GM19438 (cell line): ENCODE measurements around the gene CCDC88C.
"Not testable (repeated sequence)": the region's sequence is repeated elsewhere in the genome, so short reads cannot be mapped to it uniquely, and the experiment has no call there.

Experiments
- ATAC-seq: cut with Tn5 transposase; IDR thresholded peaks from one replicate; pipeline ENCODE4 v1.9.1; 2021; ENCODE audit warnings: low read depth; ENCODE audit not compliant: unreplicated experiment

The CCDC88C gene

GRCh38 chr14:91417983-91418386 lies 365 bp upstream of the CCDC88C start:
- peak; percentile 15 for ATAC-seq

GRCh38 chr14:91416744-91417119 lies 888 bp downstream of the CCDC88C start:
- no peak for ATAC-seq

GRCh38 chr14:91415794-91416743 lies 1.6 kb downstream of the CCDC88C start:
- ATAC-seq, result peak; percentile 50

GRCh38 chr14:91414475-91414833 lies 3.2 kb downstream of the CCDC88C start:
- ATAC-seq, result no peak

GRCh38 chr14:91413547-91414474 lies 3.8 kb downstream of the CCDC88C start:
- ATAC-seq, result no peak

- ATAC-seq, result no peak
These were observed 4.7 kb downstream of the CCDC88C start for GRCh38 chr14:91412939-91413338.

- no peak for ATAC-seq
These were observed 6.7 kb downstream of the CCDC88C start for GRCh38 chr14:91410771-91411536.

- no peak for ATAC-seq
These were observed 7.5 kb downstream of the CCDC88C start for GRCh38 chr14:91409928-91410718.

GRCh38 chr14:91409240-91409639 lies 8.4 kb downstream of the CCDC88C start:
- ATAC-seq, result not testable (repeated sequence)

- no peak for ATAC-seq
These were observed 10.6 kb downstream of the CCDC88C start for GRCh38 chr14:91406982-91407381.

- no peak for ATAC-seq
These were observed 11.2 kb downstream of the CCDC88C start for GRCh38 chr14:91406451-91406850.

GRCh38 chr14:91405724-91406435 lies 11.7 kb downstream of the CCDC88C start:
- ATAC-seq, result no peak

- ATAC-seq, result no peak
These were observed 12.3 kb downstream of the CCDC88C start for GRCh38 chr14:91405241-91405721.

- ATAC-seq, result no peak
These were observed 14.6 kb downstream of the CCDC88C start for GRCh38 chr14:91402771-91403600.

- ATAC-seq, result no peak
These were observed 15.3 kb downstream of the CCDC88C start for GRCh38 chr14:91402348-91402747.

GRCh38 chr14:91401751-91402150 lies 15.9 kb downstream of the CCDC88C start:
- ATAC-seq, result no peak

GRCh38 chr14:91400696-91401095 lies 16.9 kb downstream of the CCDC88C start:
- ATAC-seq, result no peak
